ENCODE data around the gene HBE1.
"Not testable (repeated sequence)": the region's sequence is repeated elsewhere in the genome, so short reads cannot be mapped to it uniquely, and the experiment has no call there.

Gene HBE1

GRCh38 chr11:5269715-5270147 lies at the start of gene HBE1:
HBE1 (minus strand) TSS chr11:5269945; CDS start chr11:5269890, 55 bp downstream.
- intact Hi-C loops (cut with DNase I) = no loop called here
- DNase-seq = no peak

- intact Hi-C loops (cut with DNase I) = no loop called here
- no peak for DNase-seq
Observed at GRCh38 chr11:5317292-5317691, 47.5 kb upstream of the HBE1 start.

DNA sequence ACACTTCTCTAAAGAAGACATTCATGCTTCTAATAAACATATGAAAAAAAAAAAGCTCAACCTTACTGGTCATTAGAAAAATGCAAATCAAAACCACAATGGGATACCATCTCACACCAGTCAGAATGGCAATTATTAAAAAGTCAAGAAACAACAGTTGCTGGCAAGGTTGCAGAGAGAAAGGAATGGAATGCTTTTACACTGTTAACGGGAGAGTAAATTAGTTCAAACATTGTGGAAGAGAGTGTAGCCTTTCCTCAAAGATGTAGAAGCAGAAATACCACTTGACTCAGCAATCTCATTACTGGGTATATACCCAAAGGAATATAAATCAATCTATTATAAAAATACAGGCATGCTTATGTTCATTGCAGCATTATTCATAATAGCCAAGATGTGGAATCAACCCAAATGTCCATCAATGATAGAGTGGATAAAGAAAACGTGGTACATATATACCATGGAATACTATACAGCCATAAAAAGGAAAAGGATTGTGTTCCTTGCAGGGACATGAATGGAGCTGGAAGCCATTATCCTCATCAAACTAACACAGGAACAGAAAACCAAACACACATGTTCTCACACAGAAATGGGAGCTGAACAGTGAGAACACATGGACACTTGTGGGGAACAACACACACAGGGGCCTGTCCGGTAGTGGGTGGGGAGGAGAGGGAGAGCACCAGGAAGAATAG lies 43.7 kb upstream of the HBE1 start:
- DNase-seq; intact Hi-C loops (cut with DNase I): not testable (repeated sequence)

GRCh38 chr11:5310423-5310822 lies 40.7 kb upstream of the HBE1 start:
- DNase-seq = no peak

DNA sequence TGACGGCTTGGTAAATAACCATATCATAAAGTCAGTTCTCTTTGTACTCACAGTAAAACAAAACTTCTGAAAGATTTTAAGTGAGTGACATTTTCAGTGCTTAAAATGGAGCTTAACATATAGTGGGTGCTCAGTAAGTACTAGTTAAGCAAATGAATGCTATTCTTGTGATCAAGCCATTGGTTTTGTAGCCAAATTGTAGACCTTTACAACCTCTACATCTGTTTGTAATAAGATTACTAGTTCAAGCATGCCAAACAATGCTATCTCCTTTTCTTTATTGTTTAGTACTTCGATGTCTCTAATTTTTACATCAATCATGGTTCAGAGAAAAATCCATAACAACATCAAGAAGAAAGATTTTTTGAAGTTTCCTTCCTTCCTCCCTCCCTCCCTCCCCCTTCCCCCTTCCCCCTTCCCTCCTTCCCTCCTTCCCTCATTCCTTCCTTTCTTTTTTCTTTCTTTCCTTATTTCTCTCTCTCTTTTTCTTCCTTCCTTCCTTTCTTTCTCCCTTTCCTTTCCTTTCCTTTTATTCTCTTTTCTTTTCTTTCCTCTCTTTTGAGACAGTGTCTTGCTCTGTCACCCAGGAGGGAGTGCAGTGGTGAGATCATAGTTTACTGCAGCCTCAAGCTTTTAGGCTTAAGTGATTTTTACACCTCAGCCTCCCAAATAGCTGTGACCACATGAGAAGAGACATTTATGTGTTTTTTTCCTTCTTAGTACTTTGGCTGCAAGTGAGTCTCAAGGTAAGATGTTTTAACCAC lies 37.7 kb upstream of the HBE1 start:
- DNase-seq = no peak
- intact Hi-C loops (cut with DNase I) = no loop called here

More at GRCh38 chr11:5310423-5310822, 40.7 kb upstream of the HBE1 start:
- intact Hi-C loops (cut with DNase I) = no loop called here

GRCh38 chr11:5304046-5304445 lies 34.3 kb upstream of the HBE1 start:
- no peak for DNase-seq
- intact Hi-C loops (cut with DNase I) = no loop called here

- no peak for DNase-seq
- intact Hi-C loops (cut with DNase I) = no loop called here
Observed at GRCh38 chr11:5303626-5304025, 33.9 kb upstream of the HBE1 start.

GRCh38 chr11:5301846-5302245 lies 32.1 kb upstream of the HBE1 start, which contains the start of gene OR51B4:
OR51B4 (minus strand) TSS chr11:5301946; CDS start chr11:5301946, 0 bp downstream.
- intact Hi-C loops (cut with DNase I) = no loop called here
- DNase-seq = no peak

- intact Hi-C loops (cut with DNase I) = no loop called here
- DNase-seq = no peak
Observed at GRCh38 chr11:5300251-5300650, 30.5 kb upstream of the HBE1 start.

DNA sequence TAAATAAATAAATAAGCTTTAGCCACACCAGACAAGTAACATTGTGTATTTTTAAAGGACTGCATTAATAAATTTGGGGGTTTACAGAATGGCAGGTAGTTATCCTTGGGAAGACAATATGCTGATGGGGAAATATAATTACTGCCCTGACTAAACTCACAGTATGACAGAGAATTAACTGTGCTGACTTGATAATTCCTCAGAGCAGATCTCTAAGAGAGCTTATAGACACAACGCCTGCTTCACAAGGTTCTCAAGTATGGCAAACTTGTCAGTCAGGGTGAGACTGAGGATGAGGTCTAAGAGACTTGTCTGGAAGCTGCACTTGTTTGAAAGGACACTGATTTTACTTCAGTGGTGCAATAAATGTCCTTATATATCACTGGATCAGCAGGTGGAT lies 28.7 kb upstream of the HBE1 start:
- intact Hi-C loops (cut with DNase I) = no loop called here
- DNase-seq = no peak

DNA sequence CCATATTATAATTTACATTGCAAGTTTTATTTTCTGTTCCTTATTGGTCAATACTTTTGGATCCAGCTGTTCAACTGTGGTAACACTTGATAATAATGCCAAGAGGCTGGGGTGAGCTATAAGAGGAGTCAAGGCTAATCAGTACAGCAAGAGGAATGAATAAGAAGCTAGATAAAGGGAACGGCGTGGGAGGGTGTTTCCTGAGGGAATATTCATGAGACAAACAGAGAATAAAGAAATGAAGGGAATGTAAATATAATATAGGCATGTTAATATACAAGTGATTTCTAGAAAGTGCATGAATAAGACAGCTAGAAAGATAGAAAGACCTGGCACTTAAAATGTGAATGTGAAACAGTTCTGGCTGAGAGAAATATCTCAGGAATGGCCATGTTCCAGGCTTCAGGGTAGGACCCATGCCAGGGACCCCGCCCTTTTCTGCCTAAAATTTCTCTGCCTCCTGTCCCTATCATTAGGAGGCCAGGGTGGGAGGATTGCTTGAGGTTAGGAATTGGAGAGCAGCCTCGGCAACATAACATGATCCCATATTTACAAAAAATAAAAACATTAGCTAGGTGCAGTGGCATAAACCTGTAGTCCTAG lies 28.1 kb upstream of the HBE1 start:
- no peak for DNase-seq
- intact Hi-C loops (cut with DNase I) = no loop called here

- intact Hi-C loops (cut with DNase I) = not testable (repeated sequence)
- DNase-seq = peak in 11 of 42 donors; percentile 4 to 46 (median 14)
Observed at GRCh38 chr11:5294342-5294995, 24.7 kb upstream of the HBE1 start.

GRCh38 chr11:5293028-5293427 lies 23.3 kb upstream of the HBE1 start:
- DNase-seq = no peak

DNA sequence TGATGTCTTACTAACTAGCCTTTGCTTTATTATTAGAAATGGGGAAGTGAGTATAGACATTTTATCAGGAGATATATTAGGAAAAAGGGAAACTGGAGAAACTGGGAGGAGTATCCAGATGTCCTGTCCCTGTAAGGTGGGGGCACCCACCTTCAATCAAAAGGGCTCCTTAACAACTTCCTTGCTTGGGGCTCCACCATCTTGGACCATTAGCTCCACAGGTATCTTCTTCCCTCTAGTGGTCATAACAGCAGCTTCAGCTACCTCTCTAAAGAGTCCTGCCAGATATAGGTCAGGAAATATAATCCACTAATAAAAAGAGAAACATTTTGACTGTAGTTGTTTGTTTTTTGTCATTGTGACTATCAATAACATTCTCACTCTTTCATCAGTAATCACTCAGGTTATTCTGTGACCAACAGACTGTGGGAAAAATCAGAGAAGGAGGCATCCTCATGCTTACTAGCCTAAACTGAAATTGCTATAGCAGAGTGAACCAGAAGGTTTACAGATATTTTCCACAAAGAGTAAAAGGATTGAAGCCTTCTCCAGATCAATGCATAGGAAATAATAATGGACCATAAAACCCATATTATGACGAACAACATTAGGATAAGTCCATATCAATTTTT lies 21.6 kb upstream of the HBE1 start:
- intact Hi-C loops (cut with DNase I) = no loop called here
- no peak for DNase-seq

More at GRCh38 chr11:5293028-5293427, 23.3 kb upstream of the HBE1 start:
- intact Hi-C loops (cut with DNase I) = no loop called here

DNA sequence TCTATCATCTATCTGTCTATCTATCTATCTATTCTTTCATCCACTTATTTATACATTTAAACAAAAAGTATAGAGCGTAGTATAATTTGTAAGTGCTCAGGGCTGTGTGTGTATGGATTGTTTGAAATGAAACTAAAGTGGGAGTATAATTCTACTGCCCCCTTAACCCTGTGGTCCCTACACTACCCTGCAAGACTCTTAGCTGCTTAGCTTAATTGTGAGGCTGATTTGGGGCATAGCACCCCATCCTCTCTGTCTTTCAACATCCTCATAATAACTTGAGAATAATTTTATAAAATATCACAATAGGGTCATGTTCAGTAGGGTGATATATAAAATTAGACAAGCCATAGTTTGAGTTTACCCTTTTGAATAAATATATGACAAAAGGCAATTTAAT lies 20.4 kb upstream of the HBE1 start:
- intact Hi-C loops (cut with DNase I) = no loop called here

DNA sequence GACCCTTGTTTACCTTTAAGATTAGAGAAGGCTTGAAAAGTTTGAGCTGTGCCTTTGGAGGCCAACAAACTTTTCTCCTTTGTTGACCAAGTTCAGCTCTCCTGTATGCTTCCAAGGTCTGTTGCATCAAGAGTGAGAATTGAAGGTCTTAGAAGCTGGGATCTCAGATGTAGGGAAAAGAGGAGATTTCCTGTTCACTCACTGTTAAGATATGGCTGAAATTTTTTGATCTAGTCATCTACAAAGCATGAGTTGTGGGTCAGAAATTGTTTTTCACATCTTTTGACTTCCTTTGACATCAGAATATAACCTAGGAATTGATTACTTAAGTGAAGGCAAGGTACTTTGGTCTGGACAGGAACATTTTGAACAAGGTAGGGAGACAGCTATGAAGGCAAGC lies 20.0 kb upstream of the HBE1 start:
- no peak for DNase-seq
- intact Hi-C loops (cut with DNase I) = no loop called here

More for the DNA sequence above, 20.4 kb upstream of the HBE1 start:
- no peak for DNase-seq

DNA sequence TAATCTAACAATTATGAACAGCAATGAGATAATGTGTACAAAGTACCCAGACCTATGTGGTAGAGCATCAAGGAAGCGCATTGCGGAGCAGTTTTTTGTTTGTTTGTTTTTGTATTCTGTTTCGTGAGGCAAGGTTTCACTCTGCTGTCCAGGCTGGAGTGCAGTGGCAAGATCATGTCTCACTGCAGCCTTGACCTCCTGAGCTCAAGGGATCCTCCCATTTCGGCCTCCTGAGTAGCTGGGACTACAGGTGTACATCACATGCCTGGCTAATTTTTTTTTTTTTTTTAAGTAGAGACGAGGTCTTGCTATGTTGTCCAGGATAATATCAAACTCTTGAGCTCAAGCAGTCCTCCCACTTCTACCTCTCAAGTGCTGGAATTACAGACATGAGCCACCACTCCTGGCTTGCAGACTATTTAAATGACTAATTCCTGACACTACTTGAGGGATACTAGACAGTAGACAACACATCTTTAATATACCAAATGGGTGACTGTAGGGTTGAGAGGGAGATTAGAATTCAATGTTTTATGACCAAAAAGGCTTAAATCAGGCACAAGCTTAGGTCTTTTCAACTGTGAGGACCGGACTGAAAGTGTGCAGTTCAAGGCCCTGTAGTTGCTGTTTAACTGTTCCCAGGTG lies 19.3 kb upstream of the HBE1 start:
- DNase-seq = no peak
- intact Hi-C loops (cut with DNase I) = no loop called here

DNA sequence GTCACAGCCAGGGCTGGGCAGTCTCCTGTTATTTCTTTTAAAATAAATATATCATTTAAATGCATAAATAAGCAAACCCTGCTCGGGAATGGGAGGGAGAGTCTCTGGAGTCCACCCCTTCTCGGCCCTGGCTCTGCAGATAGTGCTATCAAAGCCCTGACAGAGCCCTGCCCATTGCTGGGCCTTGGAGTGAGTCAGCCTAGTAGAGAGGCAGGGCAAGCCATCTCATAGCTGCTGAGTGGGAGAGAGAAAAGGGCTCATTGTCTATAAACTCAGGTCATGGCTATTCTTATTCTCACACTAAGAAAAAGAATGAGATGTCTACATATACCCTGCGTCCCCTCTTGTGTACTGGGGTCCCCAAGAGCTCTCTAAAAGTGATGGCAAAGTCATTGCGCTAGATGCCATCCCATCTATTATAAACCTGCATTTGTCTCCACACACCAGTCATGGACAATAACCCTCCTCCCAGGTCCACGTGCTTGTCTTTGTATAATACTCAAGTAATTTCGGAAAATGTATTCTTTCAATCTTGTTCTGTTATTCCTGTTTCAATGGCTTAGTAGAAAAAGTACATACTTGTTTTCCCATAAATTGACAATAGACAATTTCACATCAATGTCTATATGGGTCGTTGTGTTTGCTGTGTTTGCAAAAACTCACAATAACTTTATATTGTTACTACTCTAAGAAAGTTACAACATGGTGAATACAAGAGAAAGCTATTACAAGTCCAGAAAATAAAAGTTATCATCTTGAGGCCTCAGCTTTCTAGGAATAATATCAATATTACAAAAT lies 18.6 kb upstream of the HBE1 start:
- no peak for DNase-seq
- intact Hi-C loops (cut with DNase I) = no loop called here
